ENCODE measurements around the gene OR5B3. TPM values are rescaled to one million over a fixed set of nuclear protein-coding genes. Genes with fewer than 3 reads are reported as not detected.

OR5B3 gene
- total RNA-seq, result not detected

DNA sequence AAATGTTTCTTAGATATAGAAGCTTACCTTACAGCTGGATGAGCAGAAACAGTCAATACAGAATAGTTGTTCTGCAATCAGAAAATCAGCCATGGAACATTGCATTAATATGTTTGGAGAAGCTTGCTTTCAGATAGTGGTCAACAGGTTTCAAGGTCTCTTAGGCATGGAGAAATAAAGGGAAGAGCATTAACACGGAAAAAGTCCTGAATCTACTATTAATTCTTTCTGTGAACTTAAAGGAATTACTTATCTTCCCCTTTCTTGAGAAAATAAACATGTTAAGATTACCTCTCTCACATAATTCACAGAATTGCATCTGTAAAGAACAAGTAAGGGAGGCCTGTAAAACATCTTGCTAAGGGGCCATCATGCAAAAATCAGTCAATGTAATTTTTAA lies at the start of gene OR5B3:
Gene OR5B3, minus strand, starts transcription at position 101 of the 400 bp plus-strand sequence. CDS start 3,465 bp downstream, outside the sequence.
- H3K9me3 ChIP-seq, result peaks cover 10% of the 10 kb centered on the region
- no peaks in the 10 kb centered on the region for H3K27me3 ChIP-seq
- no peak within 1 kb of the TSS for H3K4me3 ChIP-seq
- TF ChIP-seq POLR2AphosphoS5 (IDR thresholded peaks at IDR 0.05) (no peak), POLR2A (IDR thresholded peaks at IDR 0.05) (no peak), EP300 (IDR thresholded peaks at IDR 0.05) (no peak)
- TF ChIP-seq, protein P1, sequence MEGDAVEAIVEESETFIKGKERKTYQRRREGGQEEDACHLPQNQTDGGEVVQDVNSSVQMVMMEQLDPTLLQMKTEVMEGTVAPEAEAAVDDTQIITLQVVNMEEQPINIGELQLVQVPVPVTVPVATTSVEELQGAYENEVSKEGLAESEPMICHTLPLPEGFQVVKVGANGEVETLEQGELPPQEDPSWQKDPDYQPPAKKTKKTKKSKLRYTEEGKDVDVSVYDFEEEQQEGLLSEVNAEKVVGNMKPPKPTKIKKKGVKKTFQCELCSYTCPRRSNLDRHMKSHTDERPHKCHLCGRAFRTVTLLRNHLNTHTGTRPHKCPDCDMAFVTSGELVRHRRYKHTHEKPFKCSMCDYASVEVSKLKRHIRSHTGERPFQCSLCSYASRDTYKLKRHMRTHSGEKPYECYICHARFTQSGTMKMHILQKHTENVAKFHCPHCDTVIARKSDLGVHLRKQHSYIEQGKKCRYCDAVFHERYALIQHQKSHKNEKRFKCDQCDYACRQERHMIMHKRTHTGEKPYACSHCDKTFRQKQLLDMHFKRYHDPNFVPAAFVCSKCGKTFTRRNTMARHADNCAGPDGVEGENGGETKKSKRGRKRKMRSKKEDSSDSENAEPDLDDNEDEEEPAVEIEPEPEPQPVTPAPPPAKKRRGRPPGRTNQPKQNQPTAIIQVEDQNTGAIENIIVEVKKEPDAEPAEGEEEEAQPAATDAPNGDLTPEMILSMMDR (IDR thresholded peaks at IDR 0.05), result no peak
- no peaks in the 10 kb centered on the region for H3K4me1 ChIP-seq
- WGBS, result 84% methylated on average over 1 of the region's 1 CpG
- DNase-seq (ENCODE audit: low spot score in 2 of 2), result no peak
- no peaks in the 10 kb centered on the region for H3K36me3 ChIP-seq
- H3K27ac ChIP-seq, result no peak within 1 kb of the TSS

DNA sequence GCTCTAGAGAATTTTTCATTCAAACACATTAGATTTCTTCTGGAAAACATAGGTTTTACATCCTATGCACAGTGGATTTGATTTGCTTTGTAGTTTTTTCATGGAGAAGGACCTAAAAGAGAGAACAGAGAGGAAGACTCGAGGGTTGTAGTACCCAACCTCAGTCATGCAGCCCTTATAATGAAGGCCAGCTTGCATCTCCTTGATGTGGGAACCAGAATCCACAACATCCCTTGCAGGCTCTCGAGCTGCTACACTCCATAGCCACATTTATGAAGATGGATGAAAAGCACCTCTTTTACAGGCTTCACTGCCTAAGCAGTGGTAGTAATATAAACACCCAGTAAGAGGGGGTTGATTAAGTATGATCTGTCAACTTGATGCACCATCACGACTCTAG lies 44.9 kb upstream of the OR5B3 start:
- H3K4me3 ChIP-seq, result no peak overlapping the region
- no peak for TF ChIP-seq POLR2A (IDR thresholded peaks at IDR 0.05)
- no peak for TF ChIP-seq EP300 (IDR thresholded peaks at IDR 0.05)
- TF ChIP-seq POLR2AphosphoS5 (IDR thresholded peaks at IDR 0.05), result no peak
- TF ChIP-seq, protein P1 (IDR thresholded peaks at IDR 0.05), result no peak
- 64% methylated on average over 3 of the region's 3 CpGs for WGBS
- no peaks in the 10 kb centered on the region for H3K4me1 ChIP-seq
- H3K36me3 ChIP-seq, result no peaks in the 10 kb centered on the region
- no peaks in the 10 kb centered on the region for H3K9me3 ChIP-seq
- H3K27me3 ChIP-seq, result no peaks in the 10 kb centered on the region
- no peak for DNase-seq (ENCODE audit: low spot score in 2 of 2)
- H3K27ac ChIP-seq, result no peak overlapping the region

DNA sequence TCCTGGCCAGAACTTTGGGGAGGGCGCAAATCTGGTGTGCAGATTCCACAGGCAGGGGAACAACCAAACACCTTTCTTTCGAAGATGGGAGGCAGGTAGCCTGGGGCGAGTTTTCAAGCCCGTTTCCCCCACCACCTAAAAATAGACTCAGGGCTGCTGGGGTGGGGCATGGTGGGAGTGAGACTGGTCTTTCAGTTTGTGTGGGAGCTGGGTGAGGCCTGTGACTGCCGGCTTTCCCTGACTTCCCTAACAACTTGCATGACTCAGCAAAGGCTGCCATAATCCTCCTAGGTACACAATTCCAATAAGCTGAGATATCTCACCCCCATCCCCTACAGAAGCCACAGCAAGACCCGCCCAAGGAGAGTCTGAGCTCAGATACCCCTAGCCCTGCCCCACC lies 39.6 kb upstream of the OR5B3 start:
- 87% methylated on average over 6 of the region's 6 CpGs for whole genome bisulfite sequencing
- Histone ChIP-seq H3K27me3 (no peaks in the 10 kb centered on the region), H3K4me1 (no peaks in the 10 kb centered on the region), H3K9me3 (peaks cover 23% of the 10 kb centered on the region), H3K4me3 (no peak overlapping the region), H3K27ac (no peak overlapping the region), H3K36me3 (no peaks in the 10 kb centered on the region)
- TF ChIP-seq, protein P1 (IDR thresholded peaks at IDR 0.05), result no peak
- TF ChIP-seq POLR2A (IDR thresholded peaks at IDR 0.05), result no peak
- TF ChIP-seq EP300 (IDR thresholded peaks at IDR 0.05), result no peak
- TF ChIP-seq POLR2AphosphoS5 (IDR thresholded peaks at IDR 0.05), result no peak
- DNase-seq (ENCODE audit: low spot score in 2 of 2), result no peak

DNA sequence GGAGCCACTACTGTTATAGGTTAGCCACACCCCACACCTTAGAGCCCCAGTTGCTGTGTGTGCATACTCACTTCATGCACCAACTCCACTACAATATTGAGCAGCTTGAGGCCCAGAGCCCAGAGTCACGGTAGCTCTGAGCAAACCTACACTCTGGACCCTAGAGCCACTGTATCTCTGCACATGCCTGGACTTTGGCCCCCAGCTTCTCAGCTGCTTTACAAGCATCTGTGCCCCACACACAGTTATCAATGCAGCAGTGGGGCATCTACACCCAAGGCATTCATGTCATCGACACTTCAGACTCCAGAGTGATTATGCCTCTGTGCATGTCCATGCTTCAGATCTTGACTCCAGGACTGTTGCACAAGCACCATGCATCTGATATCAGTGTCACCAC lies 37.6 kb upstream of the OR5B3 start:
- WGBS, result 94% methylated on average over 2 of the region's 2 CpGs
- H3K27me3 ChIP-seq, result no peaks in the 10 kb centered on the region
- no peak for DNase-seq (ENCODE audit: low spot score in 2 of 2)
- peaks cover 23% of the 10 kb centered on the region for H3K9me3 ChIP-seq
- H3K27ac ChIP-seq, result no peak overlapping the region
- H3K4me1 ChIP-seq, result no peaks in the 10 kb centered on the region
- TF ChIP-seq EP300 (IDR thresholded peaks at IDR 0.05) (no peak), POLR2A (IDR thresholded peaks at IDR 0.05) (no peak), POLR2AphosphoS5 (IDR thresholded peaks at IDR 0.05) (no peak)
- TF ChIP-seq, protein P1 (IDR thresholded peaks at IDR 0.05), result no peak
- H3K4me3 ChIP-seq, result no peak overlapping the region
- H3K36me3 ChIP-seq, result no peaks in the 10 kb centered on the region

DNA sequence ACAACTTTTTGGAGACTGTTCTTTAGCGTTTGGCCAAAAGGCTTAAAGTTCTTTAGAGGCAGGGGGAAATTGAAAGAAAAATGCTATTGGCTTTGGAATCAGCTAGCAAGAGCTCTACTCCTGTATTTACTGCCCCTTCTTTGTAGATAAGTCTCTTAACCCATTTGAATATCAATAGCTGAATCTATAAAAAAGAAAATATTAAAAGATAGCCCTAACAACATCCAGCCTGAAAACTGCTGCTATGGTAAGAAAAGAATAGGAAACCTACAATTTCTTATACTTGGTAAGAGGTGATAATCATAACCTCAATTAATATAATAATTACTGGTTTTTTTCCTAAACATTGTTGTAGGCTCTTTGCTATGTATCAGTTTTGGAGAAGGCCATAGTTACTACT lies 35.5 kb upstream of the OR5B3 start, which contains the start of gene OR5B12:
Gene OR5B12, minus strand, starts transcription at position 101 of the 400 bp plus-strand sequence. CDS start 2,085 bp downstream, outside the sequence.
- H3K27me3 ChIP-seq, result no peaks in the 10 kb centered on the region
- H3K4me3 ChIP-seq, result no peak within 1 kb of the TSS
- H3K4me1 ChIP-seq, result no peaks in the 10 kb centered on the region
- no peak within 1 kb of the TSS for H3K27ac ChIP-seq
- H3K9me3 ChIP-seq, result peaks cover 23% of the 10 kb centered on the region
- H3K36me3 ChIP-seq, result no peaks in the 10 kb centered on the region
- TF ChIP-seq EP300 (IDR thresholded peaks at IDR 0.05), result no peak
- TF ChIP-seq, protein P1 (IDR thresholded peaks at IDR 0.05), result no peak
- TF ChIP-seq POLR2A (IDR thresholded peaks at IDR 0.05), result no peak
- no peak for TF ChIP-seq POLR2AphosphoS5 (IDR thresholded peaks at IDR 0.05)
- 79% methylated on average over 1 of the region's 1 CpG for WGBS
- no peak for DNase-seq (ENCODE audit: low spot score in 2 of 2)

Measured in suprapubic skin (tissue), 4 donors.